ENCODE measurements around the gene GALNT10. TPM values are rescaled to one million over a fixed set of nuclear protein-coding genes. Genes with fewer than 3 reads are reported as not detected.

GALNT10 gene
- total RNA-seq, 1 experiment from 2014 or later = 18.6 TPM

- no peaks in the 10 kb centered on the region for H3K9me3 ChIP-seq (replicated peaks)
- H3K27ac ChIP-seq = no peak overlapping the region
- H3K4me3 ChIP-seq = no peak overlapping the region
- H3K4me1 ChIP-seq = peaks cover 18% of the 10 kb centered on the region
- DNase-seq = peak; percentile 28 to 49
- 0 out of 2 replicates have a peak, but pooled peaks cover 2% of the 10 kb centered on the region for H3K27me3 ChIP-seq
- H3K36me3 ChIP-seq = no peaks in the 10 kb centered on the region
These were observed 24.6 kb upstream of the GALNT10 start for GRCh38 chr5:154165886-154166285.

DNA sequence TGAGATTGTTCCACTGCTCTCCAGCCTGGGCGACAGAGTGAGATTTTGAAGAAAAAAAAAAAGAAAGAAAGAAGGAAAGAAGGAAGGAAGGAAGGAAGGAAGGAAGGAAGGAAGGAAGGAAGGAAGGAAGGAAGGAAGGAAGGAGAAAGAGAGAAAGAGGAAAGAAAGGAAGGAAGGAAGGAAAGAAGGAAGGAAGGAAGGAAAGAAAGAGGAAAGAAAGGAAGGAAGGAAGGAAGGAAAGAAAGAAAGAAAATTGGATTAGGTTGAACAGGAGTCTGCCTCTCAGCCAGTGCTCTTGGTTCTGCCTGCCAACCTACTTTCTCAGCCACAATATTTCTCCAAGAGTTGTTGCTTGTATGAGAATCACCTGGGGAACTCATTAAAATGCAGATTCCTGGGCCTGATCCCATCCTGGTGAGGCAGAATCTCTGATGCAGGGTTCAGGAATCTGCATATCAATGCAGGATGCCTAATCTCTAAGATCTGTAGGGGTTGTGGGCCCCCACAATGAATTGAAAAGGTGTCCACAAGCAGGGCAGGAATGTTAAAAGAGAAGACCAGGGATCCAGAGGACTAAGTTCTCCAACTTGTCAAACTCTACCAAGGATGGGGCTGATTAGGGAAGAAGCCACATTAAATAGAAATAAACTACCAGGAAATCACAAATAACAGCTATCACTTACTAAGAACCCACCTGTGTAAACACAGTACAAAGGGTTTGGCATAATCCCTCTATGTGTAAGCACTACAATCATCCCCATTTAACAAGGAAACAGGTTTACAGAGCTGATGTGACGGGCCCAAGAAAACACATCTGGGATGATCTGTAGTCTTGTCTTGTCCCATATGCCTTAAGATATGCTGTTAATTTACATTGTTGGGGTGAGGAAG lies 23.4 kb upstream of the GALNT10 start:
- 0 out of 2 replicates have a peak, but pooled peaks cover 2% of the 10 kb centered on the region for H3K27me3 ChIP-seq
- H3K36me3 ChIP-seq = no peaks in the 10 kb centered on the region
- no peak overlapping the region for H3K4me3 ChIP-seq
- peaks cover 18% of the 10 kb centered on the region for H3K4me1 ChIP-seq
- no peaks in the 10 kb centered on the region for H3K9me3 ChIP-seq (replicated peaks)
- no peak overlapping the region for H3K27ac ChIP-seq
- no peak for DNase-seq

GRCh38 chr5:154168395-154168794 lies 22.1 kb upstream of the GALNT10 start:
- Histone ChIP-seq H3K27me3 (0 out of 2 replicates have a peak, but pooled peaks cover 2% of the 10 kb centered on the region), H3K36me3 (no peaks in the 10 kb centered on the region), H3K4me1 (peaks cover 16% of the 10 kb centered on the region), H3K4me3 (no peak overlapping the region), H3K27ac (no peak overlapping the region), H3K9me3 (replicated peaks) (no peaks in the 10 kb centered on the region)
- peak; percentile 28 to 51 for DNase-seq

- Histone ChIP-seq H3K9me3 (replicated peaks) (no peaks in the 10 kb centered on the region), H3K36me3 (no peaks in the 10 kb centered on the region), H3K4me3 (no peak overlapping the region), H3K27ac (no peak overlapping the region), H3K27me3 (0 out of 2 replicates have a peak, but pooled peaks cover 9% of the 10 kb centered on the region), H3K4me1 (peaks cover 4% of the 10 kb centered on the region)
- DNase-seq = no peak
These were observed 17.7 kb upstream of the GALNT10 start for GRCh38 chr5:154172785-154173184.

- Histone ChIP-seq H3K27me3 (0 out of 2 replicates have a peak, but pooled peaks cover 9% of the 10 kb centered on the region), H3K4me3 (no peak overlapping the region), H3K36me3 (no peaks in the 10 kb centered on the region), H3K4me1 (peaks cover 4% of the 10 kb centered on the region), H3K9me3 (replicated peaks) (no peaks in the 10 kb centered on the region), H3K27ac (no peak overlapping the region)
- no peak for DNase-seq
These were observed 16.4 kb upstream of the GALNT10 start for GRCh38 chr5:154174091-154174490.

- no peak for DNase-seq
- Histone ChIP-seq H3K36me3 (no peaks in the 10 kb centered on the region), H3K27ac (no peak overlapping the region), H3K27me3 (peaks cover 7% of the 10 kb centered on the region; the same call in 1 of the 2 replicates), H3K4me3 (no peak overlapping the region), H3K4me1 (peaks cover 4% of the 10 kb centered on the region), H3K9me3 (replicated peaks) (no peaks in the 10 kb centered on the region)
These were observed 14.4 kb upstream of the GALNT10 start for GRCh38 chr5:154176181-154176580.

- Histone ChIP-seq H3K9me3 (replicated peaks) (no peaks in the 10 kb centered on the region; the same call in 1 of the 2 replicates), H3K27ac (no peak overlapping the region), H3K27me3 (peaks cover 11% of the 10 kb centered on the region), H3K4me3 (no peak overlapping the region), H3K36me3 (no peaks in the 10 kb centered on the region), H3K4me1 (no peaks in the 10 kb centered on the region)
- no peak for DNase-seq
These were observed 11.9 kb upstream of the GALNT10 start for GRCh38 chr5:154178661-154179060.

GRCh38 chr5:154179846-154180710 lies 10.5 kb upstream of the GALNT10 start:
- Histone ChIP-seq H3K27me3 (peaks cover 11% of the 10 kb centered on the region), H3K27ac (no peak overlapping the region), H3K4me1 (no peaks in the 10 kb centered on the region), H3K36me3 (no peaks in the 10 kb centered on the region), H3K4me3 (no peak overlapping the region), H3K9me3 (replicated peaks) (no peaks in the 10 kb centered on the region; the same call in 1 of the 2 replicates)
- peak; percentile 45 to 82 for DNase-seq

GRCh38 chr5:154181161-154181560 lies 9.4 kb upstream of the GALNT10 start:
- no peak for DNase-seq
- Histone ChIP-seq H3K4me3 (no peak overlapping the region), H3K27me3 (peaks cover 11% of the 10 kb centered on the region), H3K36me3 (no peaks in the 10 kb centered on the region), H3K27ac (no peak overlapping the region), H3K9me3 (replicated peaks) (no peaks in the 10 kb centered on the region; the same call in 1 of the 2 replicates), H3K4me1 (no peaks in the 10 kb centered on the region)

DNA sequence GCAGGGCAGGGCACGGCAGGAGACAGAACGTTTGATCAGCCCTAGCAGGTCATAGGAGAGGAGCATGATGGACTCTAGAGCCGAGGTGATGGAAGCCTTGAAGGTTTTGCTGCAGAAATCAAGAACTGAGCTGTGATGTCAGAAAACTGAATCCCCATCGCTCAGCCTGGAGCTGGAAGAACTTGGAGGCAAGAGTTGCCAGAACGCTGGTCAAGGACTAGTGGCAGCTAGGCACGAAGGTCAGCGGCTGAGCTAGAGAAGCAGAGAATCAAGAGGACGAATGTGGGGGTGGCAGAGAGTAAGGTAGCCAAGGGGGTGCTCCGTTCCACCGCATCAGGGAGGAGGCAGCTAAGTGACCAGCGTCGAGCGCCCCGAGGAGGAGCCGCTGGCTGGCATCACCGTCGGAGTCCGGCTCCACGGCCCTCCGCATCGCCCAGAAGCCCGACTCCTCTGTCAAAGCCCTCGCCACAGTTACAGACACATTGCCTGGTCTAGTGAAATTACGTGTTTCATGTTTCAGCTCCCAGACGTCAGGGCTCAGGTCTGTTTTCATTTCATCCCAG lies 1.2 kb upstream of the GALNT10 start:
- H3K36me3 ChIP-seq = no peaks in the 10 kb centered on the region
- no peaks in the 10 kb centered on the region for H3K9me3 ChIP-seq (replicated peaks)
- no peaks in the 10 kb centered on the region for H3K27me3 ChIP-seq
- H3K4me3 ChIP-seq = peak overlapping the region; percentile 72
- H3K27ac ChIP-seq = no peak overlapping the region
- H3K4me1 ChIP-seq = peaks cover 7% of the 10 kb centered on the region
- no peak for DNase-seq

DNA sequence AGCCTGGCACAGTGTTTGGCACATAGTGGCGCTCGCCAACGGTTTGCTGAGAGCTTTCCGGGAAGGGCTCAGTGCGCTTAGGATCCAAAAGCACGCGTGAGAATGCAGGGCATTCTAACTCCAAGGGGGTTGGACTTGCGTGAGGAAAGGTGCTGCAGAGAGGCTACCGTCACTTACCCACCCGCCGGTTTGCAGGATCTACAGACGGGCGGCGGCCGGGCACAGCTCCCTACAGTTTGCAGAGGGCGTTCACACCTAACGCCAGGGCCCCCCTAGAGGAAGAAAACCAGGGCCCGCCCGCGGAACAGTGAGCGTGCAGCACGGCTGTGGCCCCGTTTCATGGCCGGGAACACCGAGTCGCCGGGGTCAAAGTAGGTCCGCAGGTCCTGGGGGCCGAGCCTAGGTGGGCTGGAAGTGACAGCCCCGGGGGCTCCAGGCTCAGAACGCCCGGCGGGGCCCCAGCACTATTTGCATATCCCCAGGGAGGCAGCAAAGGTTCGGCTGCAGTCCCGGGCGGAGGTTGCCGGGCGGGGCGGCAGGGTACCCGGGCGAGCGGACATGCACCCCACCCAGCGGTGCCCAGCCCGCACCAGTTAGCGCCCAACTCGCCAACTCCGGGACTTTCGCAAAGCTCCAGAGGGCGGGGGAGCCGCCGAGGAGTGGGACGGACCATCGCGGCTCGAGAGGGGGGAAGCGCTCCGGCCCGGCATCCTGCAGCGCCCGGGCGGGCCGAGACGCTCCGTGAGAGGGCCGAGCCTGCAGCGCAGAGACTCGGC lies 526 bp upstream of the GALNT10 start:
- no peaks in the 10 kb centered on the region for H3K36me3 ChIP-seq
- DNase-seq = peak; percentile 70 to 78
- no peaks in the 10 kb centered on the region for H3K27me3 ChIP-seq
- peak overlapping the region; percentile 72 for H3K4me3 ChIP-seq
- peak overlapping the region; percentile 28 for H3K27ac ChIP-seq
- peaks cover 11% of the 10 kb centered on the region for H3K4me1 ChIP-seq
- no peaks in the 10 kb centered on the region for H3K9me3 ChIP-seq (replicated peaks)

GRCh38 chr5:154191467-154192261 lies 1.1 kb downstream of the GALNT10 start:
- H3K4me3 ChIP-seq = peak overlapping the region; percentile 16; the same call in 1 of the 2 replicates
- H3K9me3 ChIP-seq (replicated peaks) = no peaks in the 10 kb centered on the region
- no peaks in the 10 kb centered on the region; the same call in 1 of the 2 replicates for H3K36me3 ChIP-seq
- H3K27ac ChIP-seq = no peak overlapping the region
- no peak for DNase-seq
- H3K4me1 ChIP-seq = peaks cover 11% of the 10 kb centered on the region
- H3K27me3 ChIP-seq = no peaks in the 10 kb centered on the region

DNA sequence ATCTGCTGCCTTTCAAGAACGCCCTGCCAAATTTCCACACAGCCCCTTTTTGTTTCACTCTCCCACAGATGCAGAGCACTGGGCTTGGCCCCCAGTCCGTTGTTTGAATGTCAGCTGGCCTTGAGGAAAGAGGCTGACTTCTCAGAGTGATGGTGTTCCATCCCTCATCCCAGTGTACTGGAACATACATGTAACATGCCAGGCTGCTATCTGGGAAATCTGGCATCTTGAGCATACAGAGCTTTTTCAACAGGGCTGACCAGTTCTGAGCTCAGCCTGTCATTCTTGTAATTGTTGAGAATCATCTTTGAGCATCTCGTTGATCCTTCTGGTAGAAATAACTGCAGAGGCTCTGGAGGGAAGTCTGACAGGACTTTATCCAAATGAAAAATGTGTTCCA lies 2.8 kb downstream of the GALNT10 start:
- H3K4me1 ChIP-seq = peaks cover 13% of the 10 kb centered on the region
- H3K27ac ChIP-seq = no peak overlapping the region
- no peak for DNase-seq
- H3K36me3 ChIP-seq = no peaks in the 10 kb centered on the region; the same call in 1 of the 2 replicates
- no peak overlapping the region for H3K4me3 ChIP-seq
- H3K9me3 ChIP-seq (replicated peaks) = no peaks in the 10 kb centered on the region
- no peaks in the 10 kb centered on the region for H3K27me3 ChIP-seq
